SK-N-SH treated with all-trans-retinoic acid at 6 μM for 48 hours (cell line): ENCODE measurements around the gene TNFRSF4.

ENCODE experiments used
- ATAC-seq: fragments of 200-7000 bp; cut with Tn5 transposase; 3 replicates; pipeline ENCODE4 v1.9.1; 2020; ENCODE audit warnings: mild to moderate bottlenecking, moderate library complexity
- ARNTL ChIP-seq: fragments of 450-650 bp; formaldehyde crosslinking; IDR thresholded peaks from 2 replicates; pipeline ENCODE4 v1.5.0; 2020; ENCODE audit warnings: low read depth, mild to moderate bottlenecking, moderate library complexity, borderline replicate concordance
- CSDC2 ChIP-seq: fragments of 250-450 bp; sonication (Bioruptor Pico); IDR thresholded peaks from 2 replicates; pipeline ENCODE4 v1.5.0; 2020; ENCODE audit warnings: mild to moderate bottlenecking, moderate library complexity
- ESRRG ChIP-seq: fragments of 250-450 bp; sonication (Bioruptor Pico); IDR thresholded peaks from 2 replicates; pipeline ENCODE4 v1.6.1; 2021; ENCODE audit warnings: mild to moderate bottlenecking
- ISL1 ChIP-seq: fragments of 250-450 bp; sonication (Bioruptor Pico); IDR thresholded peaks from 2 replicates; pipeline ENCODE4 v2.1.2; 2022; ENCODE audit warnings: mild to moderate bottlenecking, moderate library complexity
- OSR1 ChIP-seq: fragments of 250-450 bp; sonication (Bioruptor Pico); IDR thresholded peaks from 2 replicates; pipeline ENCODE4 v1.8.0; 2022; ENCODE audit warnings: moderate library complexity, mild to moderate bottlenecking, inconsistent platforms
- RARB ChIP-seq: fragments of 250-450 bp; sonication (Bioruptor Pico); IDR thresholded peaks from 2 replicates; pipeline ENCODE4 v1.8.0; 2021; ENCODE audit warnings: mild to moderate bottlenecking, moderate library complexity
- SNAI2 ChIP-seq: fragments of 250-450 bp; sonication (Bioruptor Pico); IDR thresholded peaks from 2 replicates; pipeline ENCODE4 v1.5.0; 2020; ENCODE audit warnings: mild to moderate bottlenecking, moderate library complexity
- ZC3H10 ChIP-seq: fragments of 250-450 bp; sonication (Bioruptor Pico); IDR thresholded peaks from 2 replicates; pipeline ENCODE4 v1.5.1; 2021; ENCODE audit warnings: mild to moderate bottlenecking, moderate library complexity
- ZFP3 ChIP-seq: fragments of 250-450 bp; sonication (Bioruptor Pico); IDR thresholded peaks from 2 replicates; pipeline ENCODE4 v1.5.0; 2020; ENCODE audit warnings: mild to moderate bottlenecking, moderate library complexity
- ZFP30 ChIP-seq: fragments of 450-650 bp; formaldehyde crosslinking; IDR thresholded peaks from 2 replicates; pipeline ENCODE4 v1.5.0; 2022; ENCODE audit warnings: mild to moderate bottlenecking, moderate library complexity
- ZNF565 ChIP-seq: fragments of 450-650 bp; formaldehyde crosslinking; conservative IDR thresholded peaks from 2 replicates; pipeline ENCODE4 v1.5.0; 2020; ENCODE audit warnings: low read depth, mild to moderate bottlenecking, moderate library complexity
- ZNF8 ChIP-seq: fragments of 450-650 bp; formaldehyde crosslinking; IDR thresholded peaks from 2 replicates; pipeline ENCODE4 v1.5.0; 2020; ENCODE audit warnings: mild to moderate bottlenecking, moderate library complexity
- TF ChIP-seq, protein P1 (sequence below): fragments of 250-450 bp; sonication (Bioruptor Pico); IDR thresholded peaks from 2 replicates; pipeline ENCODE4 v1.5.1; 2020; ENCODE audit warnings: low read depth, mild to moderate bottlenecking, moderate library complexity
- TF ChIP-seq, protein P2 (sequence below): fragments of 250-450 bp; sonication (Bioruptor Pico); IDR thresholded peaks from 2 replicates; pipeline ENCODE4 v1.5.0; 2020; ENCODE audit warnings: mild to moderate bottlenecking, moderate library complexity
- TF ChIP-seq, protein P3 (sequence below): fragments of 250-450 bp; sonication (Bioruptor Pico); IDR thresholded peaks from 2 replicates; pipeline ENCODE4 v1.5.1; 2021; ENCODE audit warnings: mild to moderate bottlenecking, moderate library complexity
- TF ChIP-seq, protein P4 (sequence below): fragments of 250-450 bp; sonication (Bioruptor Pico); IDR thresholded peaks from 2 replicates; pipeline ENCODE4 v1.8.0; 2021; ENCODE audit warnings: low read depth, mild to moderate bottlenecking, moderate library complexity, borderline replicate concordance
- TF ChIP-seq, protein P5 (sequence below): fragments of 250-450 bp; sonication (Bioruptor Pico); IDR thresholded peaks from 2 replicates; pipeline ENCODE4 v1.8.0; 2020; ENCODE audit warnings: mild to moderate bottlenecking, moderate library complexity, borderline replicate concordance

TNFRSF4 gene

DNA sequence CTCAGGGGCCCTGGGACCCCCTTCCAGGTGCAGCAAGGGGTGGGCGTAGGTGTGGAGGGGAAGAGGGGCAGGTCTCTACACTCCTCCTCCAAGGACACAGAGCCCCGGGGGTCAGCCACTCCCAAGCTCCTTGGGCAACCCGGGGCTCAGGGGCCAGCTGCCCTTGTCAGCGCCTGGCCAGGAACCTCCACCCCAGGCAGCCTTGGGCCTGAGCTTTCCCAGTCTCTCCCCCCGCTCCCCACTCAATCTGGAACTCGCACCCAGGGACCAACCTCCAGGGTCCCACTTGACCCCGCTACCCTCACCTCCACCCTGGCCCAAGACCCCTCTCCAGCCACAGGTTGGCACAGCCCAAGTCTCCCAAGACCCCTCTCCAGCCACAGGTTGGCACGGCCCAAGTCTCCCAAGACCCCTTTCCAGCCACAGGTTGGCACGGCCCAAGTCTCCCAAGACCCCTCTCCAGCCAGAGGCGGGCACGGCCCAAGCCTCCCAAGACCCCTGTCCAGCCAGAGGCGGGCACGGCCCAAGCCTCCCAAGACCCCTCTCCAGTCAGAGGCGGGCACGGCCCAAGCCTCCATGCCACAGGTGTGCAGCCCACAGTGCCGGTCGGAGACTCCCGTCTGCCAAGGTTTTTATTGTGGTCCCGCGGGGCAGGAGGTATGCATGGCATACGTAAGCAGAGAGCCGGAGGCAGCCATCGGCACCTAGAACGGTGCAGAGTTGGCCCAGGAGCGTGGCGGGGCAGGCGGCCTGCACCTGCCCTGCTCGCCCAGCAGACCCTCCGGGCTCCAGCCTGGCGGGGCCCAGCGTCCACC is 3.0 kb downstream of the TNFRSF4 start:
- no peak for TF ChIP-seq ZFP30
- TF ChIP-seq, protein P1, sequence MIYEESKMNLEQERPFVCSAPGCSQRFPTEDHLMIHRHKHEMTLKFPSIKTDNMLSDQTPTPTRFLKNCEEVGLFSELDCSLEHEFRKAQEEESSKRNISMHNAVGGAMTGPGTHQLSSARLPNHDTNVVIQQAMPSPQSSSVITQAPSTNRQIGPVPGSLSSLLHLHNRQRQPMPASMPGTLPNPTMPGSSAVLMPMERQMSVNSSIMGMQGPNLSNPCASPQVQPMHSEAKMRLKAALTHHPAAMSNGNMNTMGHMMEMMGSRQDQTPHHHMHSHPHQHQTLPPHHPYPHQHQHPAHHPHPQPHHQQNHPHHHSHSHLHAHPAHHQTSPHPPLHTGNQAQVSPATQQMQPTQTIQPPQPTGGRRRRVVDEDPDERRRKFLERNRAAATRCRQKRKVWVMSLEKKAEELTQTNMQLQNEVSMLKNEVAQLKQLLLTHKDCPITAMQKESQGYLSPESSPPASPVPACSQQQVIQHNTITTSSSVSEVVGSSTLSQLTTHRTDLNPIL (CRISPR knock-in tag) = no peak
- TF ChIP-seq ZC3H10 (CRISPR knock-in tag) = no peak
- TF ChIP-seq ISL1 (CRISPR knock-in tag) = no peak

DNA sequence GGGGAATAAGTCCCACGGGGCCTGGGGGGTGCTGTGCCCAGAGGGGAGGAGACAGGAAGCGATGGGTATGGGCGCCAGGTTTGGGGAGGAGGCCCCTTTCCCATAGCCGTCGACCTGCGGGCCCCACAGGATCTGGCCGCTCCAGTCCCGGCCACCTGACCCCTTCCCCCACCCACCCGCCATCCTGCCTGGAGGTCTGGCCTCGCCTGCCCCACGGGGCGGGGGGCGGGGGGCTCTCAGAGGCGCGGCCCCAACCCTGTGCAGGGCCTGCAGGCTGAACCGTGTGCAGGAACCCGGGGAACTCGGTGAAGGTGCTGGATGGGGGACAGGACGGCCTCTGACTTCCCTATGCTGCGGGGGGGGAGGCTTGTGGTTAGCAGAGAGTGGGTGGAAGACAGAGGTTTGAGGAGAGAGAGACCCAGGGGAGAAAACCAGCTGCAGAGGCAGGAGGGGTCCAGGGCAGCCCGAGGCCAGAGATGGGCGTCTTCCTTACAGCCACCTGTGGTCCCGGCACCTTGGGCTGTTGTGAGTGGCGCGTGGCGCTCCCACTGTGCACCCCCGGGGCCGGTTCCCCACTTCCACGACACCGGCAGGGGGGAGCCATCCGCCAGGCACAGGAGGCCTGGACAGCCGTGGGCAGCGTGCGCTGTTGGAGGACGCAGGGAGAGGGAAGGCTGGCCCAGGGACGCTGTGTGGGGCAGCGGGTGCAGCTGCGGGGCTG is 5.1 kb downstream of the TNFRSF4 start:
- TF ChIP-seq ZC3H10 (CRISPR knock-in tag) (no peak), CSDC2 (CRISPR knock-in tag) (no peak), ZNF565 (CRISPR knock-in tag) (no peak), ARNTL (CRISPR knock-in tag) (no peak), ISL1 (CRISPR knock-in tag) (no peak), ESRRG (no peak), ZNF8 (CRISPR knock-in tag) (no peak), ZFP3 (CRISPR knock-in tag) (no peak), ZFP30 (no peak)
- TF ChIP-seq, protein P2, sequence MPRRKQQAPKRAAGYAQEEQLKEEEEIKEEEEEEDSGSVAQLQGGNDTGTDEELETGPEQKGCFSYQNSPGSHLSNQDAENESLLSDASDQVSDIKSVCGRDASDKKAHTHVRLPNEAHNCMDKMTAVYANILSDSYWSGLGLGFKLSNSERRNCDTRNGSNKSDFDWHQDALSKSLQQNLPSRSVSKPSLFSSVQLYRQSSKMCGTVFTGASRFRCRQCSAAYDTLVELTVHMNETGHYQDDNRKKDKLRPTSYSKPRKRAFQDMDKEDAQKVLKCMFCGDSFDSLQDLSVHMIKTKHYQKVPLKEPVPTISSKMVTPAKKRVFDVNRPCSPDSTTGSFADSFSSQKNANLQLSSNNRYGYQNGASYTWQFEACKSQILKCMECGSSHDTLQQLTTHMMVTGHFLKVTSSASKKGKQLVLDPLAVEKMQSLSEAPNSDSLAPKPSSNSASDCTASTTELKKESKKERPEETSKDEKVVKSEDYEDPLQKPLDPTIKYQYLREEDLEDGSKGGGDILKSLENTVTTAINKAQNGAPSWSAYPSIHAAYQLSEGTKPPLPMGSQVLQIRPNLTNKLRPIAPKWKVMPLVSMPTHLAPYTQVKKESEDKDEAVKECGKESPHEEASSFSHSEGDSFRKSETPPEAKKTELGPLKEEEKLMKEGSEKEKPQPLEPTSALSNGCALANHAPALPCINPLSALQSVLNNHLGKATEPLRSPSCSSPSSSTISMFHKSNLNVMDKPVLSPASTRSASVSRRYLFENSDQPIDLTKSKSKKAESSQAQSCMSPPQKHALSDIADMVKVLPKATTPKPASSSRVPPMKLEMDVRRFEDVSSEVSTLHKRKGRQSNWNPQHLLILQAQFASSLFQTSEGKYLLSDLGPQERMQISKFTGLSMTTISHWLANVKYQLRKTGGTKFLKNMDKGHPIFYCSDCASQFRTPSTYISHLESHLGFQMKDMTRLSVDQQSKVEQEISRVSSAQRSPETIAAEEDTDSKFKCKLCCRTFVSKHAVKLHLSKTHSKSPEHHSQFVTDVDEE (CRISPR knock-in tag) = no peak
- TF ChIP-seq, protein P1 (CRISPR knock-in tag) = no peak
- TF ChIP-seq, protein P3, sequence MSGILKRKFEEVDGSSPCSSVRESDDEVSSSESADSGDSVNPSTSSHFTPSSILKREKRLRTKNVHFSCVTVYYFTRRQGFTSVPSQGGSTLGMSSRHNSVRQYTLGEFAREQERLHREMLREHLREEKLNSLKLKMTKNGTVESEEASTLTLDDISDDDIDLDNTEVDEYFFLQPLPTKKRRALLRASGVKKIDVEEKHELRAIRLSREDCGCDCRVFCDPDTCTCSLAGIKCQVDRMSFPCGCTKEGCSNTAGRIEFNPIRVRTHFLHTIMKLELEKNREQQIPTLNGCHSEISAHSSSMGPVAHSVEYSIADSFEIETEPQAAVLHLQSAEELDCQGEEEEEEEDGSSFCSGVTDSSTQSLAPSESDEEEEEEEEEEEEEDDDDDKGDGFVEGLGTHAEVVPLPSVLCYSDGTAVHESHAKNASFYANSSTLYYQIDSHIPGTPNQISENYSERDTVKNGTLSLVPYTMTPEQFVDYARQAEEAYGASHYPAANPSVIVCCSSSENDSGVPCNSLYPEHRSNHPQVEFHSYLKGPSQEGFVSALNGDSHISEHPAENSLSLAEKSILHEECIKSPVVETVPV = no peak
- TF ChIP-seq, protein P4, sequence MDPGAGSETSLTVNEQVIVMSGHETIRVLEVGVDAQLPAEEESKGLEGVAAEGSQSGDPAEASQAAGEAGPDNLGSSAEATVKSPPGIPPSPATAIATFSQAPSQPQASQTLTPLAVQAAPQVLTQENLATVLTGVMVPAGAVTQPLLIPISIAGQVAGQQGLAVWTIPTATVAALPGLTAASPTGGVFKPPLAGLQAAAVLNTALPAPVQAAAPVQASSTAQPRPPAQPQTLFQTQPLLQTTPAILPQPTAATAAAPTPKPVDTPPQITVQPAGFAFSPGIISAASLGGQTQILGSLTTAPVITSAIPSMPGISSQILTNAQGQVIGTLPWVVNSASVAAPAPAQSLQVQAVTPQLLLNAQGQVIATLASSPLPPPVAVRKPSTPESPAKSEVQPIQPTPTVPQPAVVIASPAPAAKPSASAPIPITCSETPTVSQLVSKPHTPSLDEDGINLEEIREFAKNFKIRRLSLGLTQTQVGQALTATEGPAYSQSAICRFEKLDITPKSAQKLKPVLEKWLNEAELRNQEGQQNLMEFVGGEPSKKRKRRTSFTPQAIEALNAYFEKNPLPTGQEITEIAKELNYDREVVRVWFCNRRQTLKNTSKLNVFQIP (CRISPR knock-in tag) = no peak
- TF ChIP-seq, protein P5, sequence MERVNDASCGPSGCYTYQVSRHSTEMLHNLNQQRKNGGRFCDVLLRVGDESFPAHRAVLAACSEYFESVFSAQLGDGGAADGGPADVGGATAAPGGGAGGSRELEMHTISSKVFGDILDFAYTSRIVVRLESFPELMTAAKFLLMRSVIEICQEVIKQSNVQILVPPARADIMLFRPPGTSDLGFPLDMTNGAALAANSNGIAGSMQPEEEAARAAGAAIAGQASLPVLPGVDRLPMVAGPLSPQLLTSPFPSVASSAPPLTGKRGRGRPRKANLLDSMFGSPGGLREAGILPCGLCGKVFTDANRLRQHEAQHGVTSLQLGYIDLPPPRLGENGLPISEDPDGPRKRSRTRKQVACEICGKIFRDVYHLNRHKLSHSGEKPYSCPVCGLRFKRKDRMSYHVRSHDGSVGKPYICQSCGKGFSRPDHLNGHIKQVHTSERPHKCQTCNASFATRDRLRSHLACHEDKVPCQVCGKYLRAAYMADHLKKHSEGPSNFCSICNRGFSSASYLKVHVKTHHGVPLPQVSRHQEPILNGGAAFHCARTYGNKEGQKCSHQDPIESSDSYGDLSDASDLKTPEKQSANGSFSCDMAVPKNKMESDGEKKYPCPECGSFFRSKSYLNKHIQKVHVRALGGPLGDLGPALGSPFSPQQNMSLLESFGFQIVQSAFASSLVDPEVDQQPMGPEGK (CRISPR knock-in tag) = no peak
- TF ChIP-seq, all 23 proteins: peak for 0
- no peak for ATAC-seq

More for the DNA sequence above, 3.0 kb downstream of the TNFRSF4 start:
- ATAC-seq = no peak

DNA sequence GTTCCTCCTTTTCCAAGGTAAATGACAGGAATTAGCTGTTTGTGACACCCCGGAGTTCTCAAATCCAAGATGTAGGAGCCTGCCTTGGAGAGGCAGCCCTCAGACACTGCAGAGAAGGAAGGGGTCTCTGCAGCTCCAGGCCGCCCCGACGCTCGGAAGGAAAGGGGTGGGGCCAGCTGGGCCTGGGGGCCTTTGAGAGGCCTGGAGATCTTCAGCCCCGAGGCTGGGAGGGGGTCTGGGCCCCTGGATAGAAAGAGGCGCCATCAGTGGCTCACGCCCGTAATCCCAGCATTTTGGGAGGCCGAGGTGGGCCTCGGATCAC is 6.4 kb downstream of the TNFRSF4 start:
- TF ChIP-seq OSR1 (CRISPR knock-in tag) (no peak), ZC3H10 (CRISPR knock-in tag) (no peak), ZFP3 (CRISPR knock-in tag) (no peak), ESRRG (no peak), ZNF8 (CRISPR knock-in tag) (no peak), SNAI2 (CRISPR knock-in tag) (no peak), ISL1 (CRISPR knock-in tag) (no peak), RARB (CRISPR knock-in tag) (no peak)
- TF ChIP-seq, protein P4 (CRISPR knock-in tag) = no peak
- TF ChIP-seq, all 23 proteins: peak for 0
- ATAC-seq = no peak
